MCF 10A (cell line): ENCODE measurements around the gene SMIM38. TPM values are rescaled to one million over a fixed set of nuclear protein-coding genes. Genes with fewer than 3 reads are reported as not detected.

ENCODE experiments used
- BruUV-seq: library from RNA; stranded (reverse); fragments of 400-500 nt; replicated peaks from 2 replicates; lab custom pipeline; 2021; lab: Mats Ljungman, UMichigan
- CTCF ChIA-PET: fragments of 300-600 bp; sonication (Branson Sonifier 250); formaldehyde crosslinking; extraction: SDS; loops from one replicate; lab custom pipeline; 2021; ENCODE audit warnings: antibody characterized with exemption, inconsistent platforms; lab: Yijun Ruan, JAX
- POLR2A ChIA-PET: fragments of 300-600, 350-650 bp; sonication (Branson Sonifier 250); formaldehyde crosslinking; extraction: SDS; loops from one replicate; lab custom pipeline; 2020; ENCODE audit warnings: antibody characterized with exemption, inconsistent platforms; lab: Yijun Ruan, JAX
- DNase-seq: peaks from one replicate; pipeline ENCODE4 v3.0.0-alpha.2; 2018; ENCODE audit not compliant: unreplicated experiment
- H3K27ac Mint-ChIP-seq: one replicate; pipeline ENCODE4 v1.8.0; 2022; ENCODE audit warnings: mild to moderate bottlenecking, low read depth, mixed read lengths; ENCODE audit not compliant: unreplicated experiment
- H3K27me3 Mint-ChIP-seq: one replicate; pipeline ENCODE4 v1.8.0; 2022; ENCODE audit warnings: mixed read lengths; ENCODE audit not compliant: insufficient read depth, unreplicated experiment
- H3K36me3 Mint-ChIP-seq: one replicate; pipeline ENCODE4 v1.8.0; 2022; ENCODE audit warnings: mild to moderate bottlenecking, moderate library complexity, mixed read lengths; ENCODE audit not compliant: insufficient read depth, unreplicated experiment
- H3K4me1 Mint-ChIP-seq: one replicate; pipeline ENCODE4 v1.8.0; 2022; ENCODE audit warnings: mixed read lengths; ENCODE audit not compliant: insufficient read depth, unreplicated experiment
- H3K4me3 Mint-ChIP-seq: one replicate; pipeline ENCODE4 v1.8.0; 2022; ENCODE audit warnings: mild to moderate bottlenecking, moderate library complexity, mixed read lengths; ENCODE audit not compliant: unreplicated experiment
- H3K9me3 Mint-ChIP-seq: one replicate; pipeline ENCODE4 v1.8.0; 2022; ENCODE audit warnings: mixed read lengths; ENCODE audit not compliant: unreplicated experiment
- intact Hi-C: fragments of 100-400 bp; cut with micrococcal nuclease; formaldehyde crosslinking; loops from 2 replicates; pipeline ENCODE4 v1.14.1; 2022
- total RNA-seq: library from RNA; stranded (reverse); gene quantifications from 2 replicates; pipeline ENCODE4 v1.2.3, GENCODE V29; 2022
- TF ChIP-seq, protein P1 (sequence below): fragments of 200-600 bp; IDR thresholded peaks from one replicate; pipeline ENCODE4 v1.8.0; 2022; ENCODE audit warnings: antibody characterized with exemption, mild to moderate bottlenecking; ENCODE audit not compliant: unreplicated experiment

Gene SMIM38
- total RNA-seq, 1 experiment from 2014 or later: not detected

DNA sequence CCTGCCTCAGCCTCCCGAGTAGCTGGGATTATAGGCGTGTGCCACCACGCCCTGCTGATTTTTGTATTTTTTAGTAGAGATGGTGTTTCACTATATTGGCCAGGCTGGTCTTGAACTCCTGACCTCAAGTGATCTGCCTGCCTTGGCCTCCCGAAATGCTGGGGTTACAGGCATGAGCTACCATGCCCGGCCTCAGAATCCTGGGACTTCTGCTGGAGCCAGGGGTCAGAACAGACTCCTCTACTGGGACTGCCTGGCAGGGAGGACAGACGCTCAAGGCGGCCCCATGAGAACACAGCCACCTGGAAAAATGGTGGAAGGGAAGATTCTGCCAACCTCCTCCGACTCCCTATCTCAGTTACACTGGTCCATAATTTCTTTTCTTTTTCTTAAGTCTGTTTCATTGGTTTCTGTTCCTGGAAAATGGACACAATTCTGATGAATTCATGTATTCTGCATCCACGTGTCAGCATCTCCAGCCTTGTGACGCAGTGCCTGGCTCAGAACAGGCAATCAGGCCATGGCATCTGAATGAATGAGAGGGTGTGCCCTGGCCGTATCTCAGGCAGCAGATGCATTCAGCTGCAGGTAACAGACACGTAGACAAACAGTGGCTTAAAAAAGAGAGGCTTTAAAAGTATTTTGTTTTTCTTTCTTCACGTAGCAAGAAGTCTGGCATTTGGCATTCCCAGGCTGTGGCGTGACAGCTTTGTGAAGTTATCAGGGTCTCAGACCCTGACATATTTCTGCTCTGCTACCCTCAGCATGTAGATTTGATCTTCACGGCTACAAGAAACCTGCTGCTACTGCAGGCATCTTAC is 4.8 kb downstream of the SMIM38 start:
- intact Hi-C loops: no loop called here
- Mint-ChIP-seq H3K9me3 (peaks cover 4% of the 10 kb centered on the region), H3K4me3 (no peak overlapping the region), H3K27me3 (no peaks in the 10 kb centered on the region), H3K36me3 (peaks cover 4% of the 10 kb centered on the region), H3K4me1 (peaks cover 5% of the 10 kb centered on the region), H3K27ac (no peak overlapping the region)
- ChIA-PET CTCF (no interaction called here), POLR2A (no interaction called here)
- TF ChIP-seq, protein P1, sequence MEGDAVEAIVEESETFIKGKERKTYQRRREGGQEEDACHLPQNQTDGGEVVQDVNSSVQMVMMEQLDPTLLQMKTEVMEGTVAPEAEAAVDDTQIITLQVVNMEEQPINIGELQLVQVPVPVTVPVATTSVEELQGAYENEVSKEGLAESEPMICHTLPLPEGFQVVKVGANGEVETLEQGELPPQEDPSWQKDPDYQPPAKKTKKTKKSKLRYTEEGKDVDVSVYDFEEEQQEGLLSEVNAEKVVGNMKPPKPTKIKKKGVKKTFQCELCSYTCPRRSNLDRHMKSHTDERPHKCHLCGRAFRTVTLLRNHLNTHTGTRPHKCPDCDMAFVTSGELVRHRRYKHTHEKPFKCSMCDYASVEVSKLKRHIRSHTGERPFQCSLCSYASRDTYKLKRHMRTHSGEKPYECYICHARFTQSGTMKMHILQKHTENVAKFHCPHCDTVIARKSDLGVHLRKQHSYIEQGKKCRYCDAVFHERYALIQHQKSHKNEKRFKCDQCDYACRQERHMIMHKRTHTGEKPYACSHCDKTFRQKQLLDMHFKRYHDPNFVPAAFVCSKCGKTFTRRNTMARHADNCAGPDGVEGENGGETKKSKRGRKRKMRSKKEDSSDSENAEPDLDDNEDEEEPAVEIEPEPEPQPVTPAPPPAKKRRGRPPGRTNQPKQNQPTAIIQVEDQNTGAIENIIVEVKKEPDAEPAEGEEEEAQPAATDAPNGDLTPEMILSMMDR: no peak
- BruUV-seq: no TSS peak
- no peak for DNase-seq

DNA sequence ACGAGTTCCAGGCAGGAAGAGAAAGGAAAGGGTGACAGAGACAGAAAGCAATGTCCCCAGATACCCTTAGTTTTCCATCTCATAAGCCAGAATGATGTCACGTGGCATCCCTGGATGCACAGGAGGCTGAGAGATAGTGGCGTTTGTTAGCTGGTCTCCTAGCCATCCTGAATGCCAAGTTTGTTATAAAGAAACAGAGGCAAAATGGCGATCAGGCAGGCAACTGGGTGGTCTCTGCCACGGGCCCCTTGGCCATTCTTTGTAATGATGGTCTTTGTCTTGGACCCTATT is 5.3 kb downstream of the SMIM38 start:
- Mint-ChIP-seq H3K36me3 (peaks cover 4% of the 10 kb centered on the region), H3K4me3 (no peak overlapping the region)
- CTCF ChIA-PET: no interaction called here

DNA sequence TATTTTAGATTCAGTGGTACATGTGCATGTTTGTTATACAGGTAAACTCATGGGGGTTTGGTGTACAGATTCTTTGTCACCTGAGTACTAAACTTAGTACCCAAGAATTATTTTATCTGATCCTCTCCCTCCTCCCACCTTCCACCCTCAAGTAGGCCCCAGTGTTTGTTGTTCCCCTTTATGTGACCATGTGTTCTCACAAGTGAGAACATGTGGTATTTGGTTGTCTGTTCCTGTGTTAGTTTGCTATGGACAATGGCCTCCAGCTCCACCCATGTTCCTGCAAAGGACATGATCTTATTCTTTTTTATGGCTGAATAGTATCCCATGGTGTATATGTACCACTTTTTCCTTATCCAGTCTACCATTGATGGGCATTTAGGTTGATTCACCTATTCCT is 6.8 kb downstream of the SMIM38 start:
- H3K4me1 Mint-ChIP-seq: peaks cover 13% of the 10 kb centered on the region
- H3K27ac Mint-ChIP-seq: no peak overlapping the region
- BruUV-seq: no TSS peak
- TF ChIP-seq, protein P1: no peak
- H3K27me3 Mint-ChIP-seq: no peaks in the 10 kb centered on the region
- ChIA-PET CTCF (no interaction called here), POLR2A (no interaction called here)
- no peak for DNase-seq
- H3K36me3 Mint-ChIP-seq: peaks cover 4% of the 10 kb centered on the region
- H3K9me3 Mint-ChIP-seq: peaks cover 4% of the 10 kb centered on the region
- intact Hi-C loops: no loop called here
- no peak overlapping the region for H3K4me3 Mint-ChIP-seq

More for the DNA sequence above, 5.3 kb downstream of the SMIM38 start:
- no TSS peak for BruUV-seq
- intact Hi-C loops: no loop called here
- no peak for DNase-seq
- Mint-ChIP-seq H3K9me3 (peaks cover 4% of the 10 kb centered on the region), H3K4me1 (peaks cover 5% of the 10 kb centered on the region), H3K27ac (no peak overlapping the region), H3K27me3 (no peaks in the 10 kb centered on the region)
- POLR2A ChIA-PET: no interaction called here
- TF ChIP-seq, protein P1: no peak

GRCh38 chr11:69163842-69164241 is 8.1 kb downstream of the SMIM38 start:
- Mint-ChIP-seq H3K27me3 (no peaks in the 10 kb centered on the region), H3K9me3 (peaks cover 4% of the 10 kb centered on the region), H3K4me3 (no peak overlapping the region), H3K4me1 (peaks cover 25% of the 10 kb centered on the region), H3K36me3 (peaks cover 4% of the 10 kb centered on the region), H3K27ac (no peak overlapping the region)
- ChIA-PET POLR2A (no interaction called here), CTCF (no interaction called here)
- intact Hi-C loops: no loop called here
- DNase-seq: no peak
- TF ChIP-seq, protein P1: no peak
- no TSS peak for BruUV-seq
